HG03439 (cell line): ENCODE measurements around the gene RGL1.
"Not testable (repeated sequence)": the region's sequence is repeated elsewhere in the genome, so short reads cannot be mapped to it uniquely, and the experiment has no call there.

Source experiments
- ATAC-seq: cut with Tn5 transposase; IDR thresholded peaks from one replicate; pipeline ENCODE4 v1.9.1; 2021; ENCODE audit warnings: mild to moderate bottlenecking, moderate library complexity; ENCODE audit not compliant: unreplicated experiment

The RGL1 gene

GRCh38 chr1:183804916-183805841, at the start of gene RGL1:
TSS of gene RGL1 (plus strand) at chr1:183805120. CDS start at chr1:183805298, 178 bp downstream.
- no peak for ATAC-seq

- no peak for ATAC-seq
Observed at GRCh38 chr1:183756326-183756725, 48.6 kb upstream of the RGL1 start.

- no peak for ATAC-seq
Observed at GRCh38 chr1:183757061-183757460, 47.9 kb upstream of the RGL1 start.

GRCh38 chr1:183758913-183759312, 46.0 kb upstream of the RGL1 start:
- ATAC-seq, result no peak

- ATAC-seq, result no peak
Observed at GRCh38 chr1:183760661-183761060, 44.3 kb upstream of the RGL1 start.

- no peak for ATAC-seq
Observed at GRCh38 chr1:183761871-183762270, 43.0 kb upstream of the RGL1 start.

GRCh38 chr1:183762856-183763255, 42.1 kb upstream of the RGL1 start:
- not testable (repeated sequence) for ATAC-seq

- ATAC-seq, result no peak
Observed at GRCh38 chr1:183764981-183765380, 39.9 kb upstream of the RGL1 start.

- no peak for ATAC-seq
Observed at GRCh38 chr1:183769956-183770815, 34.7 kb upstream of the RGL1 start.

- no peak for ATAC-seq
Observed at GRCh38 chr1:183770816-183771128, 34.1 kb upstream of the RGL1 start.

GRCh38 chr1:183773482-183774274, 31.2 kb upstream of the RGL1 start:
- ATAC-seq, result no peak

GRCh38 chr1:183774938-183775337, 30.0 kb upstream of the RGL1 start:
- ATAC-seq, result no peak

- no peak for ATAC-seq
Observed at GRCh38 chr1:183776731-183777130, 28.2 kb upstream of the RGL1 start.

GRCh38 chr1:183777328-183777727, 27.6 kb upstream of the RGL1 start:
- no peak for ATAC-seq

GRCh38 chr1:183778045-183778444, 26.9 kb upstream of the RGL1 start:
- no peak for ATAC-seq

- ATAC-seq, result no peak
Observed at GRCh38 chr1:183778568-183779433, 26.1 kb upstream of the RGL1 start.

- no peak for ATAC-seq
Observed at GRCh38 chr1:183780159-183780558, 24.8 kb upstream of the RGL1 start.

GRCh38 chr1:183780757-183781156, 24.2 kb upstream of the RGL1 start:
- ATAC-seq, result no peak

- ATAC-seq, result no peak
Observed at GRCh38 chr1:183783342-183783741, 21.6 kb upstream of the RGL1 start.
